Muscle layer of duodenum (tissue), 2 donors: Measurements from ENCODE around the gene KIAA0586.

Source experiments
- H3K27ac ChIP-seq: one replicate; pipeline ENCODE4 v1.7.0; 2013; ENCODE audit warnings: mild to moderate bottlenecking, low read length
- H3K27me3 ChIP-seq: one replicate; pipeline ENCODE4 v1.7.0; 2013; ENCODE audit warnings: low read depth, mild to moderate bottlenecking, control low read depth, low read length
- H3K36me3 ChIP-seq, 2 donors: one replicate each; pipeline ENCODE4 v1.7.0; 2013; ENCODE audit warnings: low read length in 2 of 2, control low read depth in 1 of 2, mild to moderate bottlenecking in 1 of 2; ENCODE audit not compliant: insufficient read depth in 2 of 2, control insufficient read depth in 1 of 2
- H3K4me1 ChIP-seq, 2 donors: one replicate each; pipeline ENCODE4 v1.7.0; 2013; ENCODE audit warnings: low read length in 2 of 2, mild to moderate bottlenecking in 2 of 2, control low read depth in 1 of 2, moderate library complexity in 1 of 2; ENCODE audit not compliant: insufficient read depth in 2 of 2, control insufficient read depth in 1 of 2
- H3K4me3 ChIP-seq, 2 donors: one replicate each; pipeline ENCODE4 v1.7.0; 2013; ENCODE audit warnings: low read length in 2 of 2, low read depth in 1 of 2, mild to moderate bottlenecking in 1 of 2
- H3K9me3 ChIP-seq, 2 donors: one replicate each; pipeline ENCODE4 v1.7.0; 2013; ENCODE audit warnings: low read length in 2 of 2, control low read depth in 1 of 2, mild to moderate bottlenecking in 1 of 2; ENCODE audit not compliant: control insufficient read depth in 1 of 2
- donor health status: healthy.

KIAA0586 gene

GRCh38 chr14:58598028-58598803 is 170.7 kb downstream of the KIAA0586 start:
- Histone ChIP-seq H3K27ac (no peak overlapping the region), H3K36me3 (no peaks in the 10 kb centered on the region), H3K27me3 (no peaks in the 10 kb centered on the region), H3K4me3 (no peak overlapping the region), H3K4me1 (no peaks in the 10 kb centered on the region), H3K9me3 (no peaks in the 10 kb centered on the region)

GRCh38 chr14:58598804-58599525 is 171.4 kb downstream of the KIAA0586 start:
- H3K27ac ChIP-seq = no peak overlapping the region
- no peaks in the 10 kb centered on the region for H3K4me1 ChIP-seq
- H3K4me3 ChIP-seq = no peak overlapping the region
- H3K36me3 ChIP-seq = no peaks in the 10 kb centered on the region
- H3K27me3 ChIP-seq = no peaks in the 10 kb centered on the region
- no peaks in the 10 kb centered on the region for H3K9me3 ChIP-seq

- no peak overlapping the region for H3K27ac ChIP-seq
- no peaks in the 10 kb centered on the region for H3K36me3 ChIP-seq
- no peaks in the 10 kb centered on the region for H3K9me3 ChIP-seq
- no peaks in the 10 kb centered on the region for H3K4me1 ChIP-seq
- no peak overlapping the region for H3K4me3 ChIP-seq
- H3K27me3 ChIP-seq = no peaks in the 10 kb centered on the region
Measured at GRCh38 chr14:58599707-58600106, 172.2 kb downstream of the KIAA0586 start.
